HG03045 (cell line): Measurements from ENCODE around the gene PANK2.
"Not testable (repeated sequence)": the region's sequence is repeated elsewhere in the genome, so short reads cannot be mapped to it uniquely, and the experiment has no call there.

Experiments
- ATAC-seq: cut with Tn5 transposase; IDR thresholded peaks from one replicate; pipeline ENCODE4 v1.9.1; 2021; ENCODE audit warnings: mild to moderate bottlenecking, moderate library complexity; ENCODE audit not compliant: unreplicated experiment

PANK2 gene

DNA sequence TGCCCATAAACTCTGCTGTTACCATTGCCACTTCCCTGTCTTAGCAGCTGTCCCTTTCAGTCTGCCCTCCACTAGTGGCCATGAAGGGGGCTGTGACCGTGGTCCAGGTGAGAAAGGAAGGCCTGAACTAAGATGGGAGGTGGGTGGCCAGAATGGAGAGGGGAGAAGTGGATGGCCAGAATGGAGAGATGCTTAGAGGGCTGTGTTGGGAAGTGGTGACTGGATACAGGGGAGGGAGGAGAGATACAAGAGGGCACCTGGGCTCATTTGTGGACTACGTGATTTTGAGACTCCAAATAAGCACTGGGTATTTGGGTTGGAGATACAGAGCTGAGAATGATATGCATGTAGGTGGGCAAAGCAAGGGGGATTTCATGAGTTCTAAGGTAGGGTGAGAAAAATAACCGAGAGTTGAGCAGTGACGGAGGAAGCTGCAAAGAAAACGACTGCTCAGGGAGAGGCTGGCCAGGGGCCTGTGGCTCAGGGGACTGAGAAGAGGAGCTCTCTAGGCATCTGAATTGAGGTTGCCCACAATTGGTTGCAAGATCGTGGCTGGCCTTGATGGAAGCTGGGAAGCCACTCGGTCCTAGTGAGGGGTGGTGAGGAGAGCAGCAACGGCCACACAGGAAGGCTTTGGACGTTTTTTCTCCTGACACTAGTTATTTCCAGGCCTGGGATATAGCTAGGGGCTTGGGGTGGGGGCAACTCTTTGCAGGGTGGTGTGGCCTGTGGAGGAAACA, 36.9 kb downstream of the PANK2 start:
- ATAC-seq = no peak

DNA sequence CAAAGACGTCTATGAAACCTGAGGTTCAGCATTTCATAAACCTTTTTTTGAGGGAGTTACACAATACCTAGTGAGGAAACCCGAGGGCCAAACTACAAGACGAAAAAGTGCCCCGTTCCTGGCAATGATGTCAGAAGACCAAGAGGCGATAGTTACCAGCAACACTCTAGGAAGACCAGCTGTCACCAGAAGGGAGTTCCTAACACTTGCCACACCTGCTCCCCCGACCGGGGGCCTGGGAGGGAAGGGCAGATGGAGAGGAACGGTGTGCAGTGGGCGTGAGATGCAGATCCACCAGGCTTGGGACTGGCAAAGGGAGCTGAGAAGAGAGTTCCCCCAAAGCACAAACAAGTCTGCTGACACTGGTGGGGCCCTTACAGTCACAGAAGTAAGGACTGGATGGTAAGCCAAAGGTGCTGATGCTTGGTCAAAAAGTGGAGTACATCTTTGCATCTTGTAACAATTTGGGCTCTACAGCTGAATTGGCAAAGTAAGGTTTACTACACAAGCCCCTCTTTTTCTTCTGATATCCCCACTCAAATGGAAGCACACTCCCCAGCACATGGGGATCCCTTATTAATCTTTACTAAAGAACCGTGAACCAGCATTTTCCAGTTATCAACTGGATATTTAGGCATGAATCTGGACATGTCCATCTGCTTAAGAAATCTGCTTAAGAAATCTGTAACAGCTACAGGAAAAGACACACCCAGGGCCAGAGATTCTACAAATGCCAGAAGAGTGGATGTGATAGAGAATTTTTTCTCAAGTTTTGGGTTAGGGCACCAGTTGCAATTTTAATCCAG, 38.5 kb downstream of the PANK2 start:
- ATAC-seq = no peak

DNA sequence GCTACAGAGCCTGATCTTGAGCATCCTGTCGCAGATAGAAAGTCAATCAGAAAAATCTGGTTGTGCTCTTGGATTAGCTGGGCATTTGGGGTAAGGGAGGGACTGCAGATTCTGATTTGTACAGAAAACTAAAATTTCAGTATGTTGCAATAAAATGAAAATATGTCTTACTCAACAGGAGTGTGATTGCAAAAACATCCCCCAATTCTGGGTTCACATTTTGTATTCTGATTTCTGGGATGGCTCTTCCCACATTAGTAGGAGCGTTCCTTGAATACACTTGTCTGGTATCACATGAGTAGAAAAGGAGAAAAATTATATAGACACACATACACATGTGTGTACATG, 40.5 kb downstream of the PANK2 start:
- no peak for ATAC-seq

DNA sequence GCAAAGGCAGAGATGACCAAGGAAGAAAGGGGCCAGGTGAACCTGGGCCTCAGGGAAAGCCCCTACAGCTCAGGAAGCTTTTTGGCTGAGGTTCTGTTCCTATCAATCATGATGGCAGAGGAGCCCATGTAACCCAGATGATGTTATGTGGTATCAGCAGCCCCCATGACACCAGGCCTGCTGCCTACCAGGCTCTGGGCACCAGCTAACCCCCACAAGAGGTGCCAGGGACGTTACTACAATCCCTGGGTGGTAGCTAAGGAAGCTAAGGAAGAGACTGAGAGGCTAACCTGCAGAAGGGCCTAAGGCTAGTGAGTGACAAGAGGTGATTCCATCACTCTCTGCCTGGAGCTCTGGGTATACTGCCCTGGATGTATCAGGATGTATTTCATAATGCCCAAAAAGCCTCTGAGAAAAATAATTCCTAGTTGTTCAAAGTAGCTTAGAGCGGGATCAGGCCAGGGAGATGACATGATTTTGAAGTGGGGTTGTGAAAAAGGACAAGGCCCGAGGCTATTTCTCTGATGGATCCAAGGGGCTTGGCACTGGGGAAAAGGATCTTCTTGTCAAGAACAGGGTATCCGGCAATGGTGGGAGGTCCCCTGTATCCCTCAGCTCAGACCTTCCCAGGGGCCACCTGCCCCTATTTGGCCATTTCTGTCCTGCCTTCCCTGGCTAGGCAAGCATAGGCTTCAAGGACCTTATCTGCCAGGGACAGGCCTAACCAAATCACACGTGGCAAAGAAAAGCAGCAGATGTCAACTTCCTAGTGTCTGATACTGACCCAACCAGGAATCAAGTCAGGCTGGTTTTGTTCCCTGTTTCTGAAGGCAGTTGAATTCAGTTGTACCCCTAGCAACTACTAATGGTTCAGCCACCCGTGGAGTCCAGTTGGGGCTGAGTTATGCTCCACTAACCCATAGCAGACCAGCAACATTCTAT, 41.3 kb downstream of the PANK2 start:
- ATAC-seq = no peak

DNA sequence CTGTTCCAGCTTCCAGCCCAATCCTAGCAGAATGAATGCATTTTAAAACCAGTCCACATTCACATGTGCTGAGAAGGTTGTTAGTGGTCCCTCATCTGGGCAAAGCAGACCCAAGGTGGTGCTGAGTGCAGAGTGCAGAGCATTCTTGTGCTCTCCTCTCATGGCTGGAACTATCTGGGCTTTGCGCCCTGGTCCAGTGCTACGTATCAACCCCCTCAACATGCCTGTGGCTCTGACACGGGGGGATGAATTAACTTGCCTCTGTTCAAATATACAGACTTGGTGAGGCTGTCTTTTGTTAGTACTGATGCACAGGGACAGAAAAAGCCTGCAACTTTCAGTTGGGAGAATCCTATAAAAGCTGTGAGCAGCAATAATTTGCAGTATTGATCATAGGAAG, 42.5 kb downstream of the PANK2 start:
- ATAC-seq = no peak

DNA sequence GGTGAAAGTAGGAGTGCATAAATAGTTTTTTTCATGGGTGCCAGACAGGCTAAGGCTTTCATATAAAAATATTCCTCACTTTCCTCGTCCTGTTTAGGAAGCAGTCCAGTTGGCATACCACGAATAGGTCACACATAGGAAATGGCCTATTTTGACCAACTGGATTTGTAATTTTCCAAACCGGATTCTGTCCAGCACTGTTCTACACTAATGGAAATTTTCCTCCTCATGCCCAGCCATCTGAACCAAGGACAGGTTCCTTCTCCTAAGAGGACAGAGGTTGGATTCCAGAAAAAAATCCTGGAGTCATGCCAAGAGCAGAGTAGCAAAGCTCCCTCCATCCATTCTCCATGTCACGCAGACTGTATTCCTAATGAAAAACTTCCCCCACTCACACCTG, 43.1 kb downstream of the PANK2 start:
- ATAC-seq = no peak

DNA sequence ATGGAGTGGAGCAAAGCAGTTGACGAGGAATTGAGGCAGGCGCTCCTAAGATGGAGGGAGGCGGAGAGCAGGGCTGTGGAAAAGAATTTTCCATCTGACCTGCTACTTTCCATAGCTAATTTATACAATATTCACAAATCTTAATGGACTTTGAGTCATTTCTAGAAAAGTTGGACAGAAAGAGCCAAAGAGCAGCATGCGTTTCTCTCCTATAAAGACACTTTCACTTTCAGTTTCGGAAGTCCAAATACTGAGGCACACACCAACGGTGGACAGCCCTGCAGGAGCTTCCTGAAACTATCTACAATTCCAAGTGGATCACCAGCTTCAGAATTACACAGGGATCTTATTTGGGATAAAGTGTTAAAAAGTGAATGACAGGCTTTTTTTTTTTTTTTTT, 43.5 kb downstream of the PANK2 start:
- no peak for ATAC-seq

DNA sequence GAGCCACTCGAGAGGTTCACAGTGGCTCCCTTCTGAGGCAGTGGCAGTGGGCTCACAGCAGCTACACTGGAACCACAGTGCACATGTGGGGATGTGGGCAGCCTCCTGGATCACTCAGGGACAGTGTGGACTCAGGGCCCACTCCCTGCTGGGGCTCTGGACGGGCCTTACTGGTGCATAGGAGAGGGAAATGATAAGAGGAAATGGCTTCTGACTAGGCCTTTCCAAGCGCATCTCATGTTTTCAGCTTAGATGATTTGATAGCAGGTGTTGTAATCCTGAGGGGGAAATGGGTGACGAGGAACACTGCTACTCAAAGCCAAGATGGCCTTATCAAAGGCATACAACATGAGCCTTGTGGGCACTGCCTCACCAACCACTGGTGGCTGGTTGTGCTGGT, 44.0 kb downstream of the PANK2 start:
- no peak for ATAC-seq

DNA sequence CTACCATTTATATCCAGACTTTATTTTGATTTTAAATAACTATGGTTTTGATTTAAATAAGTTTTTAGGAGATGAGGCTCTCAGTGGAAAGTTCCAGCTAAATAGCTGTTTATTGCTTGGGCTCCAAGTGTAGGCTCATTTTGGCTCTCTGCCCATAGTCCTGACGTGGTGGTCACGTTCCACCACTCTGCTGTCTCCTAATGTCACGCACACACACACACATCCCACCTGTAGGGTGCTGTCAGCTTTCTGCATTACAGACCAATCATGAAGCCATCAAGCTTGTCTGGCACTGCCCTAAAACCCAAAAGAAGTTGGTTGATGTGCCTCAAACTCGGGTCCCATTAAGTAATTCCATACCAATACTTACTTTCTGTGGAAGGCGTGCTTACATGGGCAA, 45.4 kb downstream of the PANK2 start:
- no peak for ATAC-seq

DNA sequence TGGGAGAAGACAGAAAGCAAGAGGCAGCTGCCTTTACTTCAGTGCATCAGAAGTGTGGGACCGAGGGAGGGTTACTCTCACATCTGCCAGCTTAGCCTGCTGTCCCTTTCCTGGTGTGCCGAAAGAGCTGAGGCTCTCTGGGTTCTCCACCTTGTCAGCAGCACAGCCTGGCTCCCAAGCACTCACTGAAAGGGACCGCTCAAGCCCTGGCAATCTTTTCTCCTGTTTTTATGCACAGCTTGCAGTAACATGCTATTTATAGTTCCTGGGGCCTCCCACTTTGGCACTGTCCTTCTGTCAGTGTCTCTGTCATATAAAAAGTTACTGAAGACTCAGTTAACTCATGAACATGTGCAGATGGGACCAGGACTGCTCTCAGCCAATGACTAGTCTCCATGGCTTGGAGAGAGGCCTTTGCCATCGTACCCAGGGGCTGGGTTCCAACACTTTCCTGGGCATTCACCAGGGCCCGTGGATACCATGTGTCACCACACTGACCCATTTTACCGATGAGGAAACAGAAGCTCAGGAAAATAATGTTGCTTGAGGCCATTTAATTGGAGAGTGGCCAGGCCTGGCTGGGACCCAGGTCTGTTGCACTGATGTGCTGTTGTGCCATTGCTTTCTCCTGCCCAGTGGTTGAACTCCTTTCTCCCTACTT, 46.2 kb downstream of the PANK2 start:
- no peak for ATAC-seq

DNA sequence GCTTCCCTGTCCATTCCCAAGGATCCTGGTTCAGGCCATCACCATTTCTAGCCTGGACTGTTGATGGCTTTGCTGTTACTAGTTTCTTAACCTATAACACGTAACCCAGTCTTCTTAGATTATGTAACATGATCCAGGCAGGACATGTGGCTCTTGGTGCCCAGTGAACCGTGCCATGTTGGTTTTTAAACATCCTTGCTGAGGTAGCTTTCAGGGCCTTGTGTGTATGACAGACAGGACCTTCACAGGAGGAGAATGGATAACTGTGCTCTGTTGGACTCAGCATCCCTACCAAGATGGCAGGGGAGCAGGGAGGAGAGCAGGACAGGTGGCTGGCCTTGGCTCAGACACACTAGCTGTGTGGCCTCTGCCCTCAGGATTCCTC, 46.8 kb downstream of the PANK2 start:
- ATAC-seq = no peak

DNA sequence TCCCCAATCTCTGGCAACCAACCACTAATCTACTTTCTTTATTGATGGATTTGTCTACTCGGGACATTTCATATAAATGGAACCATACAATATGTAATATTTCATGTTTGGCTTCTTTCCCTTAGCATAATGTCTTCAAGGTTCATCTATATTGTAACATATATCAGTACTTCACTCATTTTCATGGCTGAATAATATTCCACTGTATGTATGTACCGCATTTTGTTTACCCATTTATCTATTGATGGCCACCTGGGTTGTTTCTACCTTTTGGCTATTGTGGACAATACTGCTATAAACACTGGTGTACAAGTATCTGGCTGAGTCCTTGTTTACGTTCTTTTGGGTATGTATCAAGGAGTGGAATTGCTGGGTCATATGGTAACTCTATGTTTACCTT, 48.4 kb downstream of the PANK2 start:
- ATAC-seq = no peak

DNA sequence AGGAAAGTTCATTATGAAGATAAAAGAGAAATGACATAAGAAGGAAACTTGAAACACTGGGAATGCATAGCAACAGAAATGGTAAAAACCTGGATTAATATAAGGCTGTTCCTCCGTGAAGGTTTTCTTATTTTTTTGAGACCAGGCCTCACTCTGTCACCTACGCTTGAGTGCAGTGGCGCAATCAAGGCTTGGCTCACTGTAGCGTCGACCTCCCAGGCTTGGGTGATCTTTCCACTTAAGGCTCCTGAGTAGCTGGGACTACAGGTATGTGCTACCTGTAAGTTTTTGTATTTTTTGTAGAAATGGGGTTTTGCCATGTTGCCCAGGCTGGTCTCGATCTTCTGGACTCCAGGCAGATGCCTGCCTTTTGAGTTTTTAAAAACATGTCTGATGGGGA, 51.7 kb downstream of the PANK2 start:
- no peak for ATAC-seq

DNA sequence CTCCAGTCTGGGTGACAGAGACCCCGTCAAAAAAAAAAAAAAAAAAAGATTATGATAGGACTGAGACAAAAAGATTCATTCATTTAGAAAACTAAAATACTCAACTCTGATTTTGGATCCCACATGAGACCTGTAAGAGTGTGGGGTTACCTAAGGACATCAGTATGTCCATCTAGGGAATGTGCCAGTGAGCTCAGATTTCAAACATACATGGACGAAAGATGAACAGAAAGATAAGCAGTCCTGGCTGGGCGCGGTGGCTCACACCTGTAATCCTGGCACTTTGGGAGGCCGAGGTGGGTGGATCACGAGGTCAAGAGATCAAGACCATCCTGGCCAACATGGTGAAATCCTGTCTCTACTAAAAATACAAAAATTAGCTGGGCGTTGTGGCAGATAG, 57.5 kb downstream of the PANK2 start:
- ATAC-seq = not testable (repeated sequence)

DNA sequence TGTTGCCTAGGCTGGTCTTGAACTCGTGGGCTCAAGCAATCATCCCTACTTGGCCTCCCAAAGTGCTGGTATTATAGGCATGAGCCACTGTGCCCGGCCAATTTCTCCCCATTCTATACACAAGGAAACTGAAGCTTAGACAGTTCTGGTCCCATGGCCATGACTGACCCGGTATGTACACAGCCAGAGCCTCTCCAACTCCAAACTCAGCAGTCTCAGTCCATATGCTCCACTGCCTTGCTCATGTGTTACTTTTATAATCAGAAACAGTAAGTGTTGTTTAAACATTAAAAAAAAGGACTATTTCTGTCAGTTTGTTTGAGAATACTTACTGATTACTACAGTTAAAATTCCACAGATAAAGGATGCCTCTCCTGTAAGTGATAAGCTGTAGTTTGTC, 75.5 kb downstream of the PANK2 start:
- no peak for ATAC-seq

DNA sequence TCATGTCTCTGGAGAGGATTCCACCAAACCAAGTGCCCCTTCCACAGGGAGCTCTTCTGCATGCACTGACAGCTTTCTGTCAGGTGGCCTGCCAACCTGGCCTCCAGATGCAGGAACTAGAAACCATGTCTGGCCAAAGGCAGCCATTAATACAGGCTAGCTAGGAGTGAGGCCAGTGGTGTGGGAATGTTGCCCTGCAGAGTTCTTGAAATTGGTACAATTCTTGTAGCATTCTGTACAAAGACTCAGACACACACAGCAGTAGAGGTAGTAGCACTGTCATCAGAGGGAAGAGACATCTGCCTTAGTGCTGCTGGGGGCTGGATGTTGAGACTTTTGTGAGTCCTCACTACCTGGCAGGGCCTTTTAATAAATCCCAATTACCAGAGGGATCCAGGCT, 77.4 kb downstream of the PANK2 start:
- ATAC-seq = no peak

DNA sequence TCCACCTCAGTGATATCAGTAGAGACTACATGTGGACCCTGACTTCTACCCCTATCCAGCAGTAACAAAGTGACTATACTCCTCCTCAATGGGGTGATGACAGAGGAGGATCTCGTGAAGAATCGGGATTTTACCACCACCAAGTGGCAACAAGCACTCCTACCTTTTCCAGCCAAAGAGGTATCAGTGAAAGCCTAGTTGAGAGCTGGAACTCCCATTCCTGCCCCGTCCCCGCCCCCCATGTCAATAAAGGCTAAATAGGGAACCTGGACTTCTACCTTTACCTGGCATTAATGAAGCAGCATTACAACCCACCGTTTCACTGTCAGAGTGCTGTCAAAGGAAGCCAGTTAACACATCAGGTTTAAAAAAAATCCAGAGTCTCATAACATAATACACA, 80.8 kb downstream of the PANK2 start:
- no peak for ATAC-seq

DNA sequence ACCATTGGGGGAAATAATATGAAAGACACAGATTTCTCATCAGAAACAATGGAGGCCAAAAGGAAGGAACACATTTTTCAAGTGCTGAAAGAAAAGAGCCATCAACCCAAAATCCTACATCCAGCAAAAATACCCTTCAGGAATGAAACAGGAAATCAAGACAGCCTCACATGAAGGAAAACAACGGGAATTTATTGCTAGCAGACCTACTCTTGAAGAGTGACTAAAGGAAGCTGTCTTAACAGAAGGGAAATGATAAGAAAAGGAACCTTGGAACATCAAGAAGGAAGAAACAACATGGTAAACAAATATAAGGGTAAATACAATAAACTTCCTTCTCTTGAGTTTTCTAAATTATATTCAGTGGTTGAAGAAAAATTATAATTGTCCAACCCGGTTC, 82.0 kb downstream of the PANK2 start:
- no peak for ATAC-seq

DNA sequence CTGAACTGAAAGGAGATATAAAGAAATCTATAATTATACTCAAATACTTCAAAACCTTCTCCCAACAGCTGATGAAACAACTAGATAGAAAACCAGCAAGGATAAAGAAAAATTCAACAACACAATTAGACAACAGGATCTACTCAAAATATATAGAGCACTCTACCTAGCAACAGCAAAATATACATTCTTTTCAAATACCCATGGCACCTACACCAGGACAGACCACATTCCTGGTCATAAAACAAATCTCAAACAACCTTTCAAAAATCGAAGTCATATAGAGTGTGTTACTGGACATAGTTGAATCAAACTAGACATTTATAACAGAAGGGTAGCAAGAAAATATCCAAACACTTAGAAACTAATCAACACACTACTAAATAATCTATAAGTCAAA, 83.0 kb downstream of the PANK2 start:
- ATAC-seq = no peak

DNA sequence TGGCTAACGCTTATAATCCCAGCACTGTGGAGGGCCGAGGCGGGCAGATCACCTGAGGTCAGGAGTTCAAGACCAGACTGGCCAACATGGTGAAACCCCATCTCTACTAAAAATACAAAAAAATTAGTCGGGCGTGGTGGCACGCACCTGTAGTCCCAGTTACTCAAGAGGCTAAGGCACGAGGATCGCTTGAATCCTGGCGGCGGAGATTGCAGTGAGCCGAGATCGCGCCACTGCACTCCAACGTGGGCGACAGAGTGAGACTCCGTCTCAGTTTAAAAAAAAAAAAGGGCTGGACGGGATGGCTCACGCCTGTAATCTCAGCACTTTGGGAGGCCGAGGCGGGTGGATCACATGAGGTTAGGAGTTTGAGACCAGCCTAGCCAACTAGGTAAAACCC, 83.4 kb downstream of the PANK2 start:
- not testable (repeated sequence) for ATAC-seq

DNA sequence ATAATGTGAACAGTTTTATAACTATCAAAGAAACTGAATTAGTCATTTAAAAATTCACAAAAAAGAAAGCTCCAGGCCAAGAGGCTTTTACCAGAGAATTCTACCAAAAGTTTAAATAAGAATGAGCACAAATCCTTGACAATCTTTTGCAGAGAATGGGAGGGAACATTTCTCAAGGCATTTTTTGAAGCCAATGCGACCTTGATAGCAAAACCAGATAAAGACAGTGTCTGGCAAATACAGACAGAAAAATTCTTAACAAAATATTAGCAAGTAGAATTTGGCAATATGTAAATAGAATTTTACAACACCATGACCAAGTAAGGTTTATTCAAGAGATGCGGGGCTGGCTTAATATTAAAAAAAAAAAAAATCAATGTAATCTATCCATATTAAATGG, 84.5 kb downstream of the PANK2 start:
- no peak for ATAC-seq
